ENCODE data around the gene QRICH2.

QRICH2 gene

DNA sequence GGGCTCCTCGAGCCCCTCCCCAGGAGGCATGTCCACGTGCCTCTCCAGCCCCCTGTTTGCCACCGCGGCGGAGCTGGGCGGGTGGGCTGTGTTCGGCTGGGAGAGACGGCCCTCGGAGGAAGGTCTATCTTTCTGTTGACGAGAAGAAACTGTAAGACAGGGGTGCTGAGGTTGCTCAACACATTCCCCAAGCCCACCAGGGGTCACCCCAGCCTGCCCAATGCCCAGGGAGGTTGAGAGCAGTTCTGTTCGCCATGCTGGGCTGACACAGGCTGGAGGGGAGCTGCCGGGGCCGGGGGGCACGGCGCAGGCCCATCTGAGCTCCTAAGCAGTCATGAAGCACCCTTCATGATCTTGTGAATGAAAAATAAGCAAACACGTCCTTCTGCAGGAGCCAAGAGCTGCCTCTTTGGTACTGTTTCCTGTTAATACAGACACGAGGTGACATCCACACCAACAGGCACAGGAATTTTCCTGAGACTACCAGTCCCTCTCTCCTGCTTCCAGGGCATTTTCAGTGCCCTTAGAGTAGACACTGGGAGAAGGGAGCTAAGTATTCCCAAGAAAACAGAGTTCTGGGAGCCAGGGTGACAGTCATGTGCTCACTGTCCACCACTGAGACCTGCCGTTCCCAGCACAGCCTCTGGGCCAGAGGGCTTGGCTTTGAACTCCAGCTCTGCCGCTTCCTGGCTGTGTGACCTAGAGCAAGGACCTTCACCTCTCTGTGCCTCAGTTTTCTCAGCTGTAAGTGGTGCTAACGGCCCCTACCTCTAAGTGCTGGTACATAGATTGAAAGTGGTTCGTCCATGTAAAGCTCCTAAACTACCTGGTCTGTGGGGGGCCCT, 33.7 kb downstream of the QRICH2 start:
- TF ChIP-seq NFIC (IDR thresholded peaks at IDR 0.05): no peak
- no peak for TF ChIP-seq CREB1 (IDR thresholded peaks at IDR 0.05; ENCODE audit: low read depth)
- no peak for TF ChIP-seq FOXM1 (IDR thresholded peaks at IDR 0.05; ENCODE audit: borderline replicate concordance, low read depth)
- TF ChIP-seq CEBPB (IDR thresholded peaks at IDR 0.05): no peak
- no peak for TF ChIP-seq TEAD4 (IDR thresholded peaks at IDR 0.05)
- TF ChIP-seq, protein P1, sequence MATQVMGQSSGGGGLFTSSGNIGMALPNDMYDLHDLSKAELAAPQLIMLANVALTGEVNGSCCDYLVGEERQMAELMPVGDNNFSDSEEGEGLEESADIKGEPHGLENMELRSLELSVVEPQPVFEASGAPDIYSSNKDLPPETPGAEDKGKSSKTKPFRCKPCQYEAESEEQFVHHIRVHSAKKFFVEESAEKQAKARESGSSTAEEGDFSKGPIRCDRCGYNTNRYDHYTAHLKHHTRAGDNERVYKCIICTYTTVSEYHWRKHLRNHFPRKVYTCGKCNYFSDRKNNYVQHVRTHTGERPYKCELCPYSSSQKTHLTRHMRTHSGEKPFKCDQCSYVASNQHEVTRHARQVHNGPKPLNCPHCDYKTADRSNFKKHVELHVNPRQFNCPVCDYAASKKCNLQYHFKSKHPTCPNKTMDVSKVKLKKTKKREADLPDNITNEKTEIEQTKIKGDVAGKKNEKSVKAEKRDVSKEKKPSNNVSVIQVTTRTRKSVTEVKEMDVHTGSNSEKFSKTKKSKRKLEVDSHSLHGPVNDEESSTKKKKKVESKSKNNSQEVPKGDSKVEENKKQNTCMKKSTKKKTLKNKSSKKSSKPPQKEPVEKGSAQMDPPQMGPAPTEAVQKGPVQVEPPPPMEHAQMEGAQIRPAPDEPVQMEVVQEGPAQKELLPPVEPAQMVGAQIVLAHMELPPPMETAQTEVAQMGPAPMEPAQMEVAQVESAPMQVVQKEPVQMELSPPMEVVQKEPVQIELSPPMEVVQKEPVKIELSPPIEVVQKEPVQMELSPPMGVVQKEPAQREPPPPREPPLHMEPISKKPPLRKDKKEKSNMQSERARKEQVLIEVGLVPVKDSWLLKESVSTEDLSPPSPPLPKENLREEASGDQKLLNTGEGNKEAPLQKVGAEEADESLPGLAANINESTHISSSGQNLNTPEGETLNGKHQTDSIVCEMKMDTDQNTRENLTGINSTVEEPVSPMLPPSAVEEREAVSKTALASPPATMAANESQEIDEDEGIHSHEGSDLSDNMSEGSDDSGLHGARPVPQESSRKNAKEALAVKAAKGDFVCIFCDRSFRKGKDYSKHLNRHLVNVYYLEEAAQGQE (IDR thresholded peaks at IDR 0.05; ENCODE audit: low read depth): no peak
- TF ChIP-seq ZBTB7A (IDR thresholded peaks at IDR 0.05; ENCODE audit: low read depth): no peak
- TF ChIP-seq EGR1 (IDR thresholded peaks at IDR 0.05): no peak
- TF ChIP-seq, protein P2, sequence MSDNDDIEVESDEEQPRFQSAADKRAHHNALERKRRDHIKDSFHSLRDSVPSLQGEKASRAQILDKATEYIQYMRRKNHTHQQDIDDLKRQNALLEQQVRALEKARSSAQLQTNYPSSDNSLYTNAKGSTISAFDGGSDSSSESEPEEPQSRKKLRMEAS (IDR thresholded peaks at IDR 0.05): no peak
- TF ChIP-seq EP300 (IDR thresholded peaks at IDR 0.05; ENCODE audit: borderline replicate concordance): no peak
- no peak for TF ChIP-seq TAF1 (IDR thresholded peaks at IDR 0.05; ENCODE audit: low read depth)
- TF ChIP-seq, protein P3, sequence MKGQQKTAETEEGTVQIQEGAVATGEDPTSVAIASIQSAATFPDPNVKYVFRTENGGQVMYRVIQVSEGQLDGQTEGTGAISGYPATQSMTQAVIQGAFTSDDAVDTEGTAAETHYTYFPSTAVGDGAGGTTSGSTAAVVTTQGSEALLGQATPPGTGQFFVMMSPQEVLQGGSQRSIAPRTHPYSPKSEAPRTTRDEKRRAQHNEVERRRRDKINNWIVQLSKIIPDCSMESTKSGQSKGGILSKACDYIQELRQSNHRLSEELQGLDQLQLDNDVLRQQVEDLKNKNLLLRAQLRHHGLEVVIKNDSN (IDR thresholded peaks at IDR 0.05): no peak
- TF ChIP-seq TCF12 (IDR thresholded peaks at IDR 0.05; ENCODE audit: low read depth): no peak
- TF ChIP-seq RAD21 (IDR thresholded peaks at IDR 0.05; ENCODE audit: low read depth): no peak

DNA sequence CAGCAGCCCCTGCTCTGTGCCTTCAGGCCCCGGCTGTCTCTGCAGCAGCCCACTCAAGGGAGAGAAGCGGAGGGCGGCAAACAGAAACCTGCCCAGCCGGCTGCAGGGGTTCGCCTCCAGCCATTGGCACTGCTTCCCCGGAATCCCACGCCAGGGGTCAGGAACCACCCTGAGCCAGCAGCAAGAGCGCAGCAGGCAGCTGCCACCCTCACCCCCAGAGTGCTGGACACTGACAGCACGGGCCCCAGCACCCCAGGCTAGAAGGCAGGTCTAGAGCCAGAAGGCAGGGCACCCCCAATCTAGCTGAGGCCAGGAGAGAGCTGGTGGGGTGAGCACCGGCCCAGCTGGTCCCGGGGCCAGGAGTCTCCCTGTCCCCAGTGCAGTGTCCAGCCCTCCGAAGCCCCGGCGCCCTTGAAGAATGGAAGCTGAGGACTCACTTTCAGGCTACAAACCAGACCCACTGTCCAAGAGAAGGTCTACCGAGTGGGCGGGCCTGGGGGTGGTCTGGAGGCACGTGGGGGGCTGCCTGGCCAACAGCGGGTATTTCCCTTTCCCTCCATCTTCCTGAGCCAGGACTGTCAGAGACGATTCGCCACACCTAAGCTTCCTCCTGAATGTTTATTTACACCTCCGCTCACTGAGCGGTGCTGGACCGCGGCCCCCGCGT, 34.5 kb downstream of the QRICH2 start:
- TF ChIP-seq YY1 (IDR thresholded peaks at IDR 0.05; ENCODE audit: low read depth): no peak
- no peak for TF ChIP-seq TEAD4 (IDR thresholded peaks at IDR 0.05)
- TF ChIP-seq, protein P1 (IDR thresholded peaks at IDR 0.05; ENCODE audit: low read depth): no peak
- TF ChIP-seq CREB1 (IDR thresholded peaks at IDR 0.05; ENCODE audit: low read depth): no peak
- no peak for TF ChIP-seq RAD21 (IDR thresholded peaks at IDR 0.05; ENCODE audit: low read depth)
- no peak for TF ChIP-seq ZBTB7A (IDR thresholded peaks at IDR 0.05; ENCODE audit: low read depth)
- TF ChIP-seq NFIC (IDR thresholded peaks at IDR 0.05): no peak
- TF ChIP-seq, protein P3 (IDR thresholded peaks at IDR 0.05): no peak
- TF ChIP-seq TAF1 (IDR thresholded peaks at IDR 0.05; ENCODE audit: low read depth): no peak
- TF ChIP-seq, protein P2 (IDR thresholded peaks at IDR 0.05): no peak

DNA sequence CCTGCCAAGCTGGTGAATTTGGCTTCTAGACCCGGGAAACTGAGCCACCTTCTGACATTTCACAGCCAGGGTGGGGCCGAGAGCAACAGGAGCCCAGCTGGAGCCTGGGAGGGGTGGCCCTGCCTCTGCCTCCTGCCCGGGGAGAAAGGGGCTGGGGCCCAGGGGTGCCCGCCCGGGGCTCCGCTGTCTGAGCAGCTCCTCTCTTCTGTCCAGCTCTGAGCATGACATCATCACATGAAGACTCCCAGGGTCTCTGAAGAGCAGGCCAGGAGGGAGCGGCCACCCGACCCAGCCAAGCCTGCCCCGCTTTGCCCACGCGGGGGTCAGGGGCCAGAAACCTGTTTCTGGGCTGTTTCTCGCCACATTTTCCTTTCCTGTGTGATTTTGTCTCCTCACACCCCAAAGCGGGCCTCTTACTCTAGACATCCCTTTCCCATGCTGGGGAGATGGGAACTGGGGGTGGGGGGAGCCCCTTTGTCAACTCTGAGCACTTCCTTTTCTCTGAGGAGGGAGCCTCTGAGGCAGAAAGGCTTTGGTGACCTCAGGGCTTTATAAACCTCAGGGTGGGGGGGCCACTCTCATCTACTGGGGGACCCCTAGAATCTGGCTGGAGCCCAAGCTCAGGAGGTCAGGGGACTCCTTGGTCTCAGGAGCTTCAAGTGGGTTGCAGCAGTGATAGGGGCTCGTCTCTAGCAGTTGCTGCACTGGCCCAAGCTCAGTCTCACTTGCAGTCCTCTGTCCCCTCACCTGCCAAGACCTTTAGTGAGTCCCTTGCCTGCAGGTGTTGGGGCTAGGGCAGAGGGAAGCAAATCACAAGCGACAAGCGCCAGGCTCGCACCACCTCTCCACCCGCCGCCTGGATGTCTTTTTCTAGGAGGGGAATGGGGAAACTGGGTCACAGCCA, 35.3 kb downstream of the QRICH2 start:
- TF ChIP-seq CREB1 (IDR thresholded peaks at IDR 0.05; ENCODE audit: low read depth) (no peak), TAF1 (IDR thresholded peaks at IDR 0.05; ENCODE audit: low read depth) (no peak), ZBTB7A (IDR thresholded peaks at IDR 0.05; ENCODE audit: low read depth) (no peak), FOXM1 (IDR thresholded peaks at IDR 0.05; ENCODE audit: borderline replicate concordance, low read depth) (no peak), RAD21 (IDR thresholded peaks at IDR 0.05; ENCODE audit: low read depth) (no peak)
- TF ChIP-seq, protein P1 (IDR thresholded peaks at IDR 0.05; ENCODE audit: low read depth): no peak
